Fibroblast of villous mesenchyme (primary cell): ENCODE measurements around the gene USP6NL. TPM values are rescaled to one million over a fixed set of nuclear protein-coding genes. Genes with fewer than 3 reads are reported as not detected.

ENCODE experiments used
- DNase-seq: peaks from one replicate; pipeline ENCODE4 v3.0.0-alpha.2; 2010; ENCODE audit warnings: low read depth
- H3K4me3 ChIP-seq: 2 replicates; pipeline ENCODE4 v1.5.1; 2011; ENCODE audit warnings: low read depth, mild to moderate bottlenecking, low read length
- CTCF ChIP-seq: IDR thresholded peaks from 2 replicates; pipeline ENCODE4 v1.5.1; 2012; ENCODE audit warnings: low read depth, mild to moderate bottlenecking, low read length; ENCODE audit not compliant: insufficient read depth
- total RNA-seq: library from RNA; depleted of rRNA; stranded (reverse); fragments of >200 nt; gene quantifications from 2 replicates; pipeline ENCODE4 v1.2.3, GENCODE V29; 2012

The USP6NL gene
- total RNA-seq, 1 donor = 12.5 TPM

DNA sequence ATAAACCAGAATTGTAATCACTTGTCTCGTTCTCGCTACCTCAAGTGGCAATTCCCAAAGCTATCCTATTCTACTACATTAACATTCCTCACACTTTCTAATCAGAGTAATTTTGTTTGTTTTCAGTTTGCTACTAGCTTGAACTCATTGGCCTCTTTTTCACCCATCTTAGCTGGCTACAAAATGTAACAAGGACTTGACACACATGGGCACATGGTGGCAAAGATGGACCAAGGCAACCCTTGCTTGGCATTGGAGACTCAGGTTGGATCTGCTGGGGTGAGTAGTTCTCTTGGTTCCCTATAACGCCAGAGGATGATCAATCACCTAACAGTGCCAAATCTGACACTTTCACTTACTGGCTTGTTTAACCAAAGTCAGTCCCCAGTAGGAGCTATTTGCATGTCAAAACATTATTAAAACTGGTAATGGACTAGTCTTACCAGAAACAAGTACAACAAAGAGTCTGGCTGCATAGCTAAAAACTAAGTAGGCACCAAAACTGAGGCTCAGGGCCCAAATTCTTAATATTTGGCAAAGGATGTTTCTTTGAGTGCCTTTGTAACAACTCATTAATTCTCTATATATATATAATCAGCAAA lies 1.9 kb downstream of the USP6NL start:
- H3K4me3 ChIP-seq = peak overlapping the region; percentile 75
- no peak for TF ChIP-seq CTCF
- DNase-seq = no peak

DNA sequence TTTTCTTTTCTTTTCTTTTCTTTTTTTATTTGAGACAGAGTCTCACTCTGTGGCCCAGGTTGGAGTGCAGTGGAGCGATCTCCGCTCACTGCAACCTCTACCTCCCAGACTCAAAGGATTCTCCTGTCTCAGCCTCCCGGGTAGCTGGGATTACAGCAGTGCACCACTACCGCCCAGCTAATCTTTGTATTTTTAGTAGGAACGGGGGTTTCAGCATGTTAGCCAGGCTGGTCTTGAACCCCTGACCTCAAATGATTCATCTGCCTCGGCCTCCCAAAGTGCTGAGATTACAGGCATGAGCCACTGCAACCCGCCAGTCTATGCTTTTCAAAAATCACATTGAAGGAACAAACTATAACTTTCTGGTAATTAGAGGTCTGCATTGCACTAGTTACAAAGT lies 2.4 kb downstream of the USP6NL start:
- H3K4me3 ChIP-seq = no peak overlapping the region
- no peak for TF ChIP-seq CTCF
- no peak for DNase-seq

- no peak for DNase-seq
- no peak overlapping the region for H3K4me3 ChIP-seq
- TF ChIP-seq CTCF = no peak
Measured at GRCh38 chr10:11608159-11609013, 3.1 kb downstream of the USP6NL start.

GRCh38 chr10:11605807-11606408 lies 5.5 kb downstream of the USP6NL start:
- TF ChIP-seq CTCF = no peak
- DNase-seq = no peak
- H3K4me3 ChIP-seq = no peak overlapping the region

DNA sequence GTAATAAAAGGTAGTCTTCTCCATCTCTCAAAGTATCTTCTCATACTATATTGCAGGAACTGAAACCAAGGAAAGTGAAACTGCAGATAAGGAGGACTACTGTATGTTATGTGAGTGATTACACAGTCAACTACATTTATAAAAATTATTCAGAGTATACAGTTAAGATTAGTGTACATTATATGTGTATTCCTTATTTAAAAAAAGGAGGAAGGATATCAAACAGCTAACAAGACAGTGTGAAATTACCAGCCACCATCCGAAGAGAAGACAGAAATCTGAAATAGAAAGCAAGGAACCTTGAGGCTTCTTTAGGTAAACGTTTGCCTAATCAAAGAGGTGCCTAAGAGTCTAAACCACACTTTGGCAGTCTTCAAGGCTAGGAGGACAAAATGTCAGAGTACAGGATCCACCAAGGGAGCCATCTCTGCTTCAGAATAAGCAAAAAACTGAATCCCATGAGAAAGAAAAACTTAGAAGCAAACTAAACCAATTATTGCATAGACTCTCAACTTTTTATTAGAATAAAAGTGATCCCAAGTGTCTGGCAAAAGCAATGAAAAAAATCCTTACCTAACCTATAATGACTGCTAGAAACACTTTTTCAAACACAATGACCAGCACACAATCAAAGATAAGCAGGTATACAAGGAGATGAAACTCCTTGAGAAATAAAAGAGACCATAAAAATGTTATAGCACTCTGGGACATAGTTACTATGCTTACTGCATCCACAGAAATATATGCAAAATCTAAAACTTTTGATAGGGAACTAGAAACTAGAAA lies 6.4 kb downstream of the USP6NL start:
- DNase-seq = no peak
- H3K4me3 ChIP-seq = no peak overlapping the region
- TF ChIP-seq CTCF = no peak

DNA sequence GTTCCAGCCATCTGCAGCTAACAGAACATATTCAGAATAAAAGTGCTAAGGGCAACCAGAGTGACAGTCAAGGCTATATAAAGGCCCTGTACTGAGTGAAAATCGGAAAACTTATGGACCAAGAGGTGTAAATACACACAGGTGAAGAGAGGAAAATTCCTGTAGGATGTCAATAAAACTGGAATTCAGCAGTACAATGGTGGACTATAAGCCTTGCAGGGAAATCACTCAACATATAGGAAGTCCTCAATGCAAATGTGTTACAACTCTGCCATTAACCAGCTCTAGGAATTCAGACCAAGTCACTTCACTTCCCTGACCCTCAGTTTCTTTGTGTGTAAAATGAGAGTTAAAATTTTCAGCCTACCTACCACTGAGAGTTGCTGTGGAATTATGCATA lies 7.7 kb downstream of the USP6NL start:
- DNase-seq = no peak

More for the DNA sequence above, 7.7 kb downstream of the USP6NL start:
- TF ChIP-seq CTCF = no peak
- H3K4me3 ChIP-seq = no peak overlapping the region
